Keratinocyte (primary cell): ENCODE data around the gene AGPS. TPM values are rescaled to one million over a fixed set of nuclear protein-coding genes. Genes with fewer than 3 reads are reported as not detected.

Experiments used
- DNase-seq: peaks from one replicate; pipeline ENCODE4 v3.0.0-alpha.2; 2011; ENCODE audit warnings: low read depth, missing footprints, low spot score
- FAIRE-seq: peaks from 2 replicates; lab custom pipeline; 2011; peaks lifted over from hg19 to GRCh38; lab: Jason Lieb, UNC
- H2AFZ ChIP-seq: 2 replicates; pipeline ENCODE4 v1.6.0; 2012; ENCODE audit warnings: low read length, control low read depth, inconsistent platforms; ENCODE audit not compliant: control insufficient read depth
- H3K27ac ChIP-seq: 2 replicates; pipeline ENCODE4 v1.5.1; 2011; ENCODE audit warnings: low read length; ENCODE audit not compliant: control insufficient read depth, insufficient read depth
- H3K27me3 ChIP-seq: 3 replicates; pipeline ENCODE4 v1.6.0; 2011; ENCODE audit warnings: low read length; ENCODE audit not compliant: control insufficient read depth, insufficient read depth; ENCODE audit errors: extremely low read depth
- H3K36me3 ChIP-seq, 2 experiments: 2 replicates in 1 of 2; 3 replicates in 1 of 2; pipeline ENCODE4 v1.5.1; 2011; ENCODE audit warnings: low read length in 2 of 2, mild to moderate bottlenecking in 1 of 2; ENCODE audit not compliant: control insufficient read depth in 2 of 2, insufficient read depth in 2 of 2; ENCODE audit errors: extremely low read depth in 1 of 2
- H3K4me1 ChIP-seq: 3 replicates; pipeline ENCODE4 v1.5.1; 2011; ENCODE audit warnings: low read length; ENCODE audit not compliant: control insufficient read depth, insufficient read depth; ENCODE audit errors: extremely low read depth
- H3K4me2 ChIP-seq: 3 replicates; pipeline ENCODE4 v1.6.0; 2011; ENCODE audit warnings: low read depth, low read length; ENCODE audit not compliant: control insufficient read depth, insufficient read depth; ENCODE audit errors: extremely low read depth
- H3K4me3 ChIP-seq, 3 experiments: fragments of 200-600 bp in 1 of 3; sonication (generic) in 1 of 3; 2 replicates in 2 of 3; 3 replicates in 1 of 3; pipeline ENCODE4 v1.5.1; 2011 to 2016; ENCODE audit warnings: low read length in 3 of 3, mild to moderate bottlenecking in 3 of 3, control low read depth in 2 of 3, inconsistent platforms in 1 of 3, low read depth in 1 of 3, mixed read lengths in 1 of 3, mixed run types in 1 of 3, moderate library complexity in 1 of 3; ENCODE audit not compliant: control insufficient read depth in 2 of 3, insufficient read depth in 2 of 3; ENCODE audit errors: extremely low read depth in 1 of 3
- H3K79me2 ChIP-seq: 2 replicates; pipeline ENCODE4 v1.6.0; 2012; ENCODE audit warnings: low read length; ENCODE audit not compliant: control insufficient read depth, insufficient read depth
- H3K9ac ChIP-seq: 3 replicates; pipeline ENCODE4 v1.6.0; 2011; ENCODE audit warnings: low read length; ENCODE audit not compliant: control insufficient read depth, insufficient read depth; ENCODE audit errors: extremely low read depth
- H3K9me1 ChIP-seq: 3 replicates; pipeline ENCODE4 v1.6.0; 2011; ENCODE audit warnings: low read length; ENCODE audit not compliant: control insufficient read depth, insufficient read depth; ENCODE audit errors: extremely low read depth
- H3K9me3 ChIP-seq: 2 replicates; pipeline ENCODE4 v1.5.1; 2012; ENCODE audit warnings: low read depth, low read length; ENCODE audit not compliant: control insufficient read depth
- H4K20me1 ChIP-seq: 3 replicates; pipeline ENCODE4 v1.6.0; 2011; ENCODE audit warnings: low read length; ENCODE audit not compliant: control insufficient read depth, insufficient read depth; ENCODE audit errors: extremely low read depth
- CTCF ChIP-seq, 3 experiments: IDR thresholded peaks in 1 of 3; conservative IDR thresholded peaks in 1 of 3; optimal IDR thresholded peaks in 1 of 3; 2 replicates in 2 of 3; 3 replicates in 1 of 3; pipeline versions ENCODE3 to v1.5.1; 2011; ENCODE audit warnings: low read length in 3 of 3, mild to moderate bottlenecking in 3 of 3, moderate library complexity in 2 of 3, control low read depth in 1 of 3, inconsistent platforms in 1 of 3; ENCODE audit not compliant: insufficient read depth in 2 of 3; ENCODE audit errors: extremely low read depth in 1 of 3
- EZH2 ChIP-seq: IDR thresholded peaks from one replicate; pipeline ENCODE4 v1.6.1; 2012; ENCODE audit warnings: inconsistent platforms, mild to moderate bottlenecking, low read length, moderate library complexity
- dilution Hi-C: fragments of 300-500 bp; cut with MboI; formaldehyde crosslinking; loops from one replicate; pipeline ENCODE4 v1.7.0; 2020; ENCODE audit warnings: low sequenced_read_pairs; ENCODE audit not compliant: extremely low pct_ligation_motif_present
- polyA plus RNA-seq, 5 experiments: library from polyadenylated mRNA; depleted of rRNA in 3 of 5; stranded (reverse) in 3 of 5; stranded (forward) in 1 of 5; unstranded in 1 of 5; fragments of >200 nt; gene quantifications; 1 replicate in 1 of 5; 2 replicates in 3 of 5; 3 replicates in 1 of 5; pipeline versions ENCODE4 v1.2.1 to v1.2.3, GENCODE V29; 2011 to 2012; ENCODE audit warnings: missing spikeins in 2 of 5, low read depth in 1 of 5, low replicate concordance in 1 of 5

Gene AGPS
- polyA plus RNA-seq, 1 donor (not counting 4 experiments of a cell fraction or from before 2014, with no cell fraction given), result 28.0 TPM

DNA sequence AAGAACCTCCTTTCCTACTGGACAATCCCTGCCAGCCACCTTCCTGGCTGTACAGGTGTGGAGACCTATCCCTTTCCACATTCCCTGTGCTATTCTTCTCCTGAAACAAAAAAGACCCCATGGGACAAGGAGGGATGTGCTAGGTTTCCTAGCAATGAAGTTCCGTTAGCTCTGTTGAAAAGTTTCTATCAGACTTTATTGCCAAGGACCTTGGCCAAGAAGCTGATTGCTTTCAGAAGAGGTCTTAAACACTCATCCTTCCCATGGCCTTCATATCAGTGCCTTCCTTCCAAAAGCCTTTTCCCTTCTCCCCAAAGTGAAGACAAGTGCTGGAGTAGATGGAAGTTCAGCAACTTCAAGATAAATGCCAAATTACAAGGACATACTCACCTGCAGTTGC, 194.8 kb downstream of the AGPS start:
- TF ChIP-seq EZH2, result no peak
- TF ChIP-seq CTCF (optimal IDR thresholded peaks at IDR 0.05 in 1 of 3, IDR thresholded peaks at IDR 0.05 in 1 of 3, conservative IDR thresholded peaks at IDR 0.05 in 1 of 3; ENCODE audit: extremely low read depth in 1 of 3, insufficient read depth in 2 of 3, low read length in 3 of 3), result no peak

DNA sequence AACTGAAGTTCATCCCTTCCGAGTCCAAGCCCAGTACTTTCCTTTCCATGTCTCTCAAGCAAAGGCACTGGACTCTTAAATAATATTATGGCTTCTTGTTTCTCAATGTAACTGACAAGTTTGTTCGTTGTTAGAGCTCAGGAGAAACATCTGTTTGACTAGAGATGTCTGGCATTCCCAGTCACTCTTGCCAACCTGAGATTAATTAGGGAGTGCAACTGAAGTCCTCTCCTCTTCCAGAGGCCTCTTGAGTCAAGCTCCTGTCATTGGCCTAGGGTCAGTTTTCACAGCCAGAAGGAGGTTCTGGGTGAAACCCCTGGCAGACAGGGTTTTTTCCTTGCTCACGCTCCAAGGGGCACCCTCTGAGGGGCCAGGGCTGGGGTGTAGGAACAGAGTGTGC, 196.1 kb downstream of the AGPS start:
- TF ChIP-seq EZH2 (no peak), CTCF (optimal IDR thresholded peaks at IDR 0.05 in 1 of 3, IDR thresholded peaks at IDR 0.05 in 1 of 3, conservative IDR thresholded peaks at IDR 0.05 in 1 of 3; ENCODE audit: extremely low read depth in 1 of 3, insufficient read depth in 2 of 3, low read length in 3 of 3) (no peak)
- Histone ChIP-seq H3K4me3 (no peak overlapping the region), H3K9ac (no peak overlapping the region), H3K4me1 (no peaks in the 10 kb centered on the region), H3K27ac (no peak overlapping the region), H2AFZ (no peak overlapping the region), H3K27me3 (no peaks in the 10 kb centered on the region), H3K36me3 (no peaks in the 10 kb centered on the region), H3K9me1 (no peaks in the 10 kb centered on the region), H3K4me2 (no peak overlapping the region), H3K79me2 (no peaks in the 10 kb centered on the region), H3K9me3 (no peaks in the 10 kb centered on the region), H4K20me1 (no peaks in the 10 kb centered on the region)
- dilution Hi-C loops, result no loop called here
- FAIRE-seq (no peak), DNase-seq (no peak)

More for the DNA sequence above, 194.8 kb downstream of the AGPS start:
- Histone ChIP-seq H3K27me3 (no peaks in the 10 kb centered on the region), H3K9me1 (no peaks in the 10 kb centered on the region), H3K4me3 (no peak overlapping the region), H3K9me3 (no peaks in the 10 kb centered on the region), H3K36me3 (no peaks in the 10 kb centered on the region), H2AFZ (no peak overlapping the region), H3K9ac (no peak overlapping the region), H3K79me2 (no peaks in the 10 kb centered on the region), H3K4me2 (no peak overlapping the region), H3K4me1 (no peaks in the 10 kb centered on the region), H4K20me1 (no peaks in the 10 kb centered on the region), H3K27ac (no peak overlapping the region)
- DNase-seq, result no peak
- no peak for FAIRE-seq
- dilution Hi-C loops, result no loop called here
